OCI-LY1 (cell line): Measurements from ENCODE around the gene CSNK1E.

ENCODE experiments used
- CTCF ChIP-seq: fragments of 200-600 bp; sonication (generic), shearing (Covaris generic); IDR thresholded peaks from 2 replicates; pipeline ENCODE4 v1.5.1; 2017; ENCODE audit warnings: mild to moderate bottlenecking, antibody characterized with exemption, low read length, moderate library complexity, mixed read lengths
- EZH2 ChIP-seq: fragments of 200-600 bp; sonication (generic), shearing (Covaris generic); IDR thresholded peaks from 2 replicates; pipeline ENCODE4 v1.8.0; 2017; ENCODE audit warnings: borderline replicate concordance, mixed run types, mild to moderate bottlenecking, antibody characterized with exemption, low read length, moderate library complexity, mixed read lengths

DNA sequence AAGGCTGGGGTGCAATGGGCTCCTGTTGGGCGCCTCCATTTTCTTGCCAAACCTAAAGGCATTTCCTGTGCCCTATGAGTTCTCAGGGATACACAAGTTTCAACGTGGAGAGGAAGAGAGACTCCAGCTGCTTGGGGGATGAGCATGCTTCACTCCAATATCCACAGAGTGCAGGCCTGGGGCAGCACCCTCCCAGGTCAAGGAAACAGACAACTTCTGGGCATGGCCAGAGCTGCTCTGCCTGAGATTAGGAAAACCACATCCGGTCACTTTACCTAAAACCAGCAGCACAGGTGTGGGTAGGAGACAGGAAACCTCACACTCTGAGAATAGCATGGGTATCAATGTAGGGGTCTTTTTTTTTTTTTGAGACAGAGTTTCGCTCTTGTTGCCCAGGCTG, 73.1 kb downstream of the CSNK1E start:
- TF ChIP-seq CTCF (no peak), EZH2 (no peak)
